Measurements from ENCODE around the gene THOP1.

DNA sequence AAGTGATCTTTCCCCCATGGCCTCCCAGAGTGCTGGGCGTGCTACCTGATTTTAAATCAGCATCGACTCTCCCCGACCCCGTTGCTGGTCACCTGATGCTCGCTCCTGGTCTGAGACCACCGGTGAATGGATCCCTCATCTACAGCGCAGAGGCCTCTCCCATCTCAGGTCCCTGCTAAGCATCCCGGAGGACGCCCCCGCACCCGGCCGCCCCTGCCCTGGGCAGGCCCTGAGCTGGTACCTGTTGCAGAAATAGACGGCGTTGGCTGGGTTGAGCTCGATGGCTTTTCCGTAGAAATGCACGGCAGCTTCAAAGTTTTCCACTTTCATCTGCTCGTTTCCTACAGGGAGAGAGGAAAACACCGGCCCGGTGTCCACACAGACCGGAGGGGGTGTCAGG, 20.4 kb upstream of the THOP1 start:
- TF ChIP-seq CTCF (IDR thresholded peaks at IDR 0.05), result no peak
- no peak for TF ChIP-seq EP300 (IDR thresholded peaks at IDR 0.05)
- no peak for TF ChIP-seq POLR2A (IDR thresholded peaks at IDR 0.05)
